Inflammatory macrophage (primary cell): Measurements from ENCODE around the gene RAET1G.

Experiments
- DNase-seq, 2 donors: peaks; one replicate each; pipeline ENCODE4 v3.0.0-alpha.2; 2020 to 2022

The RAET1G gene

GRCh38 chr6:149891259-149891658, 31.7 kb downstream of the RAET1G start:
- no peak for DNase-seq

DNA sequence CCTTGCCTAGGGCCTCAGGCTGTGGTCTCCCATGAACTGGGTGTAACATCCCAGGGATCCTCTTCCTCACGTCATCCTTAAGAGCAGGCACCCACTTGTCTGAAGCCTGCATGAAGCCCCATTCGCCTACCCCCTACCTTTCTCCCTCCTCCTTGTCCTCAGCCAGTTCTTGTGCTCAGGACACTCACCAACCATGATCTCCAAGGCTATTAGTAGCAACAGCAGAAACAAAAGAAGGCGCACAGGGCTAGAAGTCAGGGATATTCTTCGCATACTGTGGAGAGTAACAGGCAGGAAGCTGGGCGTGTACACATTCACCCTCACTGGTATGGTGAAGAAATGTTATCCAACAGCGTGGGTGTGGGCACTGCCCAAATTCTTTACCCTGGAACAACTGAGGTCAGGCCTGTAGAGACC, 32.3 kb downstream of the RAET1G start:
- no peak for DNase-seq

DNA sequence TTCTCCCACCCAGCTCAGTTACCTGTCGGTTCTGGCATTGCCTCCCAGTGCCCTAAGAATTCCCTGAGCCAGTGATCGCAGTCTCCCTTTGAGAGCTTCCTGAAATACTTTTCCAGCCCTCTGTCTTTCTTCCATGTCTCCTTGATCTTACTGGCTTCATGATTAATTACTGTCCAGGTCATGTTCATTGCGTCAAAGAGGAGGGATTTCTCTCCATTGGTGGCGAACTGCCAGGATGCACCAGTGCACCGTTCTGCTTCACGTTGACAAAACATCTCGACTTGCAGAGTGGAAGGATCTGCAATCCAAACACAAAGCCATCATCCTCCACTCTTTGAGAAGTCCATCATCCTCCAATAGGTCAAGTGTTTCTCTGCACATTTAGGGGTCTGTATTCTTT, 33.6 kb downstream of the RAET1G start:
- no peak for DNase-seq

GRCh38 chr6:149888659-149889058, 34.3 kb downstream of the RAET1G start:
- DNase-seq, result no peak

DNA sequence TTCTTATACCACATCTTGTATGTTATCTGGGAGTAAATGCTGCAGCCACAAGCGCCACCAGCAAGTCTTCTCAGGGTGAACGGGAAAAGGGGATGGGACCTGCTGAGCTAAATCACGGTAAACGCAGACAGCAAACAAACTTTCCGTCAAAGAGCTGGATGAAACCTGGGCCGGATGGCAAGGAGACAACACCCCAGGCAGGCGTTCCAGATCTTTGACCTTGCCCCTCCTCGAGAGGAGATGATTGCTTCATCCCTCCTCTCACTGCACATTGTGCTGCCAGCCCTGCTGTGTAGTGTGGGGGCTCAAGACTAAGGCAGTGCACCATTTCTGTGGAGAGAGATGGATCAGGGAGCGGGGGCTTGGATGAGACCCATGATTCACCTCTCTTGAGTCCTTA, 34.8 kb downstream of the RAET1G start:
- no peak for DNase-seq

DNA sequence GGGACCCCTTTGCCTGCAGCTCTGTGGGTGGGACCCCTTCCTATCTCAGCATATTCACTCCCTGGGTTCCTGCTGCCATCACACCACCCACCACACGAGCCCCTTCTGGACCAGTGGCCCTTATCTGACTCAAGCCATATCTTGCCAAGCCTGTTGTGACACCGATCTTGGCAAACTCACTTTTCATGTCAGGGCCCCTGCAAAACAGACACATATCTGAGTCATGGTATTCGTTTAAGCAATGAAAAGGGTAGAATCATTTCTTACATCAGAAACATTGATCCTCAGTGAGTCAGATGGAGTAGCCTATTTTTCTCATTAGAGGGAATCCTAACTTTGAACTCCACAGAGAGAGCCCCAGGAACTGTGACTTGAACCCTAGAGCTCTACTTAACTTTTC, 35.6 kb downstream of the RAET1G start:
- DNase-seq, result no peak

DNA sequence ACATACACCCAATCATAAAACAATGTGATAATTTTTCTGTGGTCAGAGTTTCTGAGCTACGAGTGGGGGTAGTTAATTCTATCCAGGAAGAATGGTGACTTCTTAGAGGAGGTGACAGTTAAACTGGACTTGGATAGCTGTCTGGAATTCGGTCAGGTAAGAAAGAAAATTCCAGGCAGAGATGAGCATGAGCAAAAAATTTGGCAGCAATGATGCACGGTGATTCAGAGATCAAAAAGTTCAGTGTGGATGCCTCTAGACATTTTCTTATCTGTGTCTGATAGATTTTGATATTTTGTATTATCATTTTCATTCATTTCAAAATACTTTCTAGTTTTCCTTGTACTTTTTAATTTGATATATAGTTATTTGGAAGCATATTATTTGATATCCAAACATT, 37.0 kb downstream of the RAET1G start:
- no peak for DNase-seq

DNA sequence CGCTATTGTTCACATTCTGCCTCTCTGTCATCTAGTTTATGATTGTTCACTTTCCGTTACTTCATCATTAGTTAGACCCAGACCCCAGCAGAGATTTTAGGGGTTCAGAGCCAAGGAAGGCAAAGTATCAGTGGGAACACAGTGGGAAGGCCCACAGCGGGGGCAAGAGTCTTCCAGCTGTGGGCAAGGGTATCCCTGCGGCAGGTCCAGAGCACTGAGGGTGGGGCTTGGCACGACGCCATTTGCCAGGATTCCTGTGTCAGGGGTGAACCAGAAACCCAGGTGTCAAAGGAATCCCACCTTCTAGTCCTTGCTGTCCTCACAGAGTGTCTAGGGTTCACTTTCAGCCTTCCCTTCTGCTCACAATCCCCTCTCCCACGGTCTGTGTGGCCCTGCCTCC, 38.3 kb downstream of the RAET1G start:
- DNase-seq, result no peak

- DNase-seq, result no peak
These were observed 38.7 kb downstream of the RAET1G start for GRCh38 chr6:149884215-149884614.

DNA sequence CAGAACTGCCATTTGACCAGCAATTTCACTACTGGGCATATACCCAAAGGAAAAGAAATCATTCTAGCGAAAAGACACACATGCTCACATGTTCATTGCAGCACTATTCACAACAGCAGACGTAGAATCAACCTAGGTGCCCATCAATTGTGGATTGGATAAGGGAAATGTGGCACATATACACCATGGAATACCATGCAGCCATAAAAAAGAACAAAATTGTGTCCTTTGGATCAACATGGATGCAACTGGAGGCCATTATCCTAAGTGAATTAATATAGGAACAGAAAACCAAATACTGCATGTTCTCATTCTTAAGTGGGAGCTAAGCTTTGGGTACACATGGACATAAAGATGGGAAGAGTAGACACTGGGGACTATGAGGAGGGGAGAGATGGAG, 41.1 kb downstream of the RAET1G start:
- DNase-seq, result no peak

DNA sequence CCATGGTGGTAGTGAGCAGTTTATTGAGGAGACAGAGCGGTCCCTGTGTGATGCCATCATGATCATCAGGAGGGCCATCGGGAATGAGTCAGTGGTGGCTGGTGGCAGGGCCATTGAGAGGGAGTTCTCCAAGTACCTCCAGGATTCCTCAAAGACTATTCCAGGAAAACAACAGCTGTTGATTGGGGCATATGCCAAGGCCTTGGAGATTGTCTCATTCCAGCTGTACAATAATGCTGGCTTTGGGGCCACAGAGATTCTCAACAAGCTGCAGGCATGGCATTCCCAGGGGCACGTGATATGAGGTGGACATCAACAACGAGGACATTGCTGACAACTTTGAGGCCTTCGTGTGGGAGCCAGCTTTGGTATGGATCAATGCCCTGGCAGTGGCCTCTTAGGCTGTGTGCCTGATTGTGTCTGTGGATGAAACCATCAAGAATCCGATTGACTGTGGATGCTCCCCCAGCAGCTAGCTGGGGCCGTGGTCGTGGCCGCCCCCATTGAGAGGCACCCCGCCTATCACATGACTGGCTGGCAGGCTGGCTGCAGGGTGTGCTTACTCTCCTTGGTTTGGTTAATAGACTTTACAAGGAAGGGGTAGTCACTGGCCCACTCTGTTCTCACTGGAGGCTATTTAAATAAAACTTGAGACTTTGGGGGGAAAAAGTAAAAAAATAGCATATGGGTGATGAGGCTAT, 41.7 kb downstream of the RAET1G start:
- DNase-seq, result no peak

- DNase-seq, result no peak
These were observed 45.3 kb downstream of the RAET1G start for GRCh38 chr6:149877659-149878058.

DNA sequence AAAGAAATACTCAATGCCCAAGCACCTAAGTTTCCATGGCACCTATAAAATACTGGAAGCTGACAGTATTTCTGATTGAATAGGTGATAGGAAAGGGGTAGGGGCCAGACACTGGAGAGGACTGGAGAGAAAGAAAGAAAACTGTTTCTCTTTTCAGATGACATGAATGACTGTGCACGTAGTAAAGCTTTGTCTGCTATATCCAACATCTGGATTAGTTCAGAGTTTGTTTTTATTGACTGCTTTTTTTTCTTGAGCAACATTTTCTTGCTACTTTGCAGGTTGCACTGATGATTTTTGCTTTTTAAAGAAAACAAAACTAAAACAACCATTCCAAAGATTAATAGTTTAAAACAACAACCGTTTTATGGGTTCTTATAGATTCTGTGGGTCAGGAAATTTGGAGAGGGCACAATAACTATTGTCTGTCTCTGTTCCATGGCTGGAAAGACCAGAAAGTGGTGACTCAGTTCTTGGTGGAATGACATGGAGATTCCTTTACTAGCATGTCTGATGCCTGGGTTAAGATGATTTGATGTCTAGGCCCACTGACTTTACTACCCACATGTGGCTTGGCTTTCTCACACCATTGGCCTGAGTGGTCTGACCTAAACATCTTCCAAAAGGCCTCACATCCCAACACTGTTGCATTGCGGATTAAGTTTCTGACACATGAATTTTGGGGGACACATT, 46.5 kb downstream of the RAET1G start:
- DNase-seq, result no peak

GRCh38 chr6:149872233-149872632, 50.7 kb downstream of the RAET1G start:
- DNase-seq, result no peak

- no peak for DNase-seq
These were observed 51.7 kb downstream of the RAET1G start for GRCh38 chr6:149871182-149871581.

GRCh38 chr6:149869275-149869892, 53.5 kb downstream of the RAET1G start:
- no peak for DNase-seq

DNA sequence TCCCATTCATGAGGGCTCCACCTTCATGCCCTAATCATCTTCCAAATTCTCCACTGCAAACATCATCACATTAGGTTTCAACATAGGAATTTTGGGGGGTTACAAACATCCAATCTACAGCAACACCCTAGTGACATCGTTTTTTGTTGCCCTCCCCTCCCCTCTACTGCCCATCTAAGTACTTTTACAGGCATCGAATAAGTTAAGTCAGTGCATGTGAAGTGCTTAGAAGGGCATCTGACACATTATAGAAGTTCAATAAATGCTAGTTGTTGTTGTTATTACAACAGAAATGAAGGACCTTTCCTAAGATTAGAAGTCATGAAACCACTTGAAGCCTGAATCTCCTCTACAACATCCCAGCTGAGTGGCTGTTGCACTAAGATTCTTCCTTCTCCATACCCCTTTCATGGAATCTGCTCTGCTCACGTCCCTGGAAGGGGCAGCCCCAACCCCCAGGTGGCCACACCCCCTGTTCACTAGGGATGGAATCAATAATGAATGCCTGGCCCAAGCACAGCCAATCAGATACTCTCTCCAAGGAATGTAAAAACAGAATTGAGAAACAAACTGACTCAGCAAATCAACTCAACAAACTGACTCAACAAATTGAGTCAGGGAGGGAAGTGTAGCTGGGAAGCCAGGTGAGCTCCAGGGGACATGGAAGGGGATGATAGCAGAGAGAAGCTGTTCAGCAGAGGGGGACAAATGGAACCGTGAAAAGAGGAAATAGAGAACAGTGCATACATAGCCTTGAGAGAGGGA, 54.9 kb downstream of the RAET1G start:
- DNase-seq, result no peak
